Embryonic facial prominence (tissue), 1 donor: ENCODE data around the gene ERLIN1.

Experiments used
- DNase-seq: peaks from one replicate; pipeline ENCODE4 v3.0.0-alpha.2; 2016; ENCODE audit errors: extremely low spot score

ERLIN1 gene

DNA sequence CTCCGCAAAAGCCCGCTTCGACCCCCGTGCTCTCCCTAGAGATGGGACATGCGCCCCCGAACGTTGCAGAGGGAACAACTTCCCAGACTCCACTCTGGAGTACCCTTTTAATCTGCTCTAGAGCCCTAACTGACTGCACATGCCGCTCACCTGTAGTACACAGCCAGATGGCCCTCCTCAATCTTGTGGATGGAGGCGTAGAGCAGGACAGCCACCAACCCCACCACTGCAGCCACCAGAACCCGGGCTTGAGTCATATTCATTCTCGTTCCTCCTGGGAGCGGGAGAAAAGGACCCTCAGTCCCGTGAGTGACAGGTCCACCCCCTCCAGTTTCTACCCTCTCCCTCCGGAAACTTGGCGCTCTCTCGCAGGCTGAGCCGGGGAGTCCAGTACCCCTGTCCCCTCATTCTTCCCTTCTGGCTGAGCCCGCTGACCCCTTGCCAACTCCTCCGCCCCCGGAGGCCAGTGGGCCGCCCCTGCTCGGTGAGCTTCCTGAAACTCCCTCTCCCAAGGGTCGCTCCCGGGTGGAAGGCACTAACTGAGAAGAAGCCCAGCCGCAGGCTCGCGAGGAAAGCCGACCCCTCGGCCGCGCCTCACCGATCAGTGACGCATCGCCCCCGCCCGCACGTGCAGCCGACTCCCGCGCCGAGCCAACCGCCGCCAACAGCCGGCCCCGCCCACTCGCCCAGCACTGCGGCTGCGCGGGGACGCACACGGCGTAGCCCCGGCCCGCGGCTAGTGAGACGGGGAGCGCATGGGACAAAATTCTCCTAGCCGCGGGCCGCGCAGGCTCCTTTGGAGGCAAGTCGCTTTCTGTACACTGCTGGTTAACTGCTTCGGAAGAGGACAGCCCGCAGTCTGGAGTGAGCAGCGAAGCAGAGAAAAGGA, at the start of gene ERLIN1:
Gene ERLIN1 (minus strand): TSS at position 666 of the 889 bp plus-strand sequence. CDS start 403 bp downstream, at position 263.
- DNase-seq, result peak; percentile 84

DNA sequence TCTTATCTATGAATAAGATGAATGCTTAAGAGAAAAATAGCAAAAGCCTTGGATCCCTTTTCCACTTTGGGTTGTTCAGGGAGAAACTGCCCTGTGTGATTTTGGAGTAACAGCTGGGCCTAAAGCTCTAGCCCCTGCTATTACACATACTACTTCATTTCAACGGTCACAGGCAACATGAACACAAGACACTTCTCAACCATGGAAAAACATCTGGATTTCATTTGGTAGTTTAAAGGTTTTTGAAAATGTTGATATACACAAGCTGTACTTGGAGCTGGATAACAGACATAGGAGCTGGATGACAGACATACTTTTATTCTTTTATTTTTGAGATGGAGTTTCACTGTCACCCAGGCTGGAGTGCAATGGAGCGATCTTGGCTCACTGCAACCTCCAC, 46.3 kb upstream of the ERLIN1 start:
- no peak for DNase-seq

DNA sequence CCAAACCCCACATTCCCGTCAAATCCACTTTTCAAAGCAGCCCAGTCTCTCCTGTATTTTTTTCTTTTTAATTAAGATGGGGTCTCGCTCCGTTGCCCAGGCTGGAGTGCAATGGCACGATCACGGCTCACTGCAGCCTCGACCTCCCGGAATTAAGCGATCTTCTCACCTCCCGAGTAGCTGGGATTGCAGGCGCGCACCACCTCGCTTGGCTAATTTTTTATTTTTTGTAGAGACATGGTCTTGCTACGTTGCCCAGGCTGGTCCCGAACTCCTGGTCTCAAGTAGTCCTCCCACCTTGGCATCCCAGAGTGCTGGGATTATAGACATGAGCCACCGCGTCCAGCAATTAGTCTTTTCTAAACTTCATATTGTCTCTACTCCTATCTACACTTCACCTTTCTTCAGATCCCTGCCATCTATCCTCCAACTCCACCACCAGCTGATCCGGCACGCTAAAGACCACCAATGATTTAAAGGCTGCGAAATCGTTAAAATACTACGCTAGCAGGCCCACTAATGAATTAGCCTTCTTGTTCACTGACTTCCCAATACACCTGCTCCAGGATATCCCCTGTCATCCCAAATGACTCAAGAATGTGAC, 44.1 kb upstream of the ERLIN1 start:
- DNase-seq, result no peak

DNA sequence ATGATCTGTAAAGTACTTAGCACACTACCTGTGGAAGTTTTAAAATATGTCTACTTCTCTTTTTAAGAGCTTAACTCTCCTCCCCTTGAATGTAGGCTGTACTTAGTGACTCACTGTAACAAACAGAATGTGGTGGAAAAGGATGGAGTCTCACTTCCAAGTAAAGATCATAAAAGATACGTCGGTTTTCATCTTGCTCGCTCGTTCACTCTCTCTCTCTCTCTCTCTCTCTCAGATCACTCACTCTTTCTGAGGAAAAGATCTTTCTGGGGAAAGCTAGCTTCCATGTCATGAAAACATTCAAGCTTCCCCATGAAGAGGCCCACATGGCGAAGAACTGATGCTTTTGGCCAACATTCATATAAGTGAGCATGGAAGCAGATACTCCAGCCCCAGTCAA, 38.0 kb upstream of the ERLIN1 start:
- no peak for DNase-seq

DNA sequence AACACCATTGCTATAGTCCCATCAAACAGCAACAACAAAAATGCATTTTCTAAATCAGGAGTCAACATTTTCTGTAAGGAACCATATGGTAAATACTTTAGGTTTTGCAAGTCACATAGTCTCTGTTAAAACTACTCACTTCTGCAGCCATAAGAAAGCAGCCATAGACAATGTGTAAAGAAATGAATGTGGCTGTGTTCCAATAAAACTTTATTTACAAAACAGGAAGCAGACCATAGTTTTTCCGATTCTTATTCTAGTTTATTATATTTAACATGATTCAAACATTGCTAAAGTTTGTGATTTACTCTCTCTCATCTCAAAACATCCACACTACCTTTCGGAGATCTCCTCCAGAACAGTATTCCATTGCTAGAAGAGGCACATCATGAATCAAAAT, 36.7 kb upstream of the ERLIN1 start:
- no peak for DNase-seq

DNA sequence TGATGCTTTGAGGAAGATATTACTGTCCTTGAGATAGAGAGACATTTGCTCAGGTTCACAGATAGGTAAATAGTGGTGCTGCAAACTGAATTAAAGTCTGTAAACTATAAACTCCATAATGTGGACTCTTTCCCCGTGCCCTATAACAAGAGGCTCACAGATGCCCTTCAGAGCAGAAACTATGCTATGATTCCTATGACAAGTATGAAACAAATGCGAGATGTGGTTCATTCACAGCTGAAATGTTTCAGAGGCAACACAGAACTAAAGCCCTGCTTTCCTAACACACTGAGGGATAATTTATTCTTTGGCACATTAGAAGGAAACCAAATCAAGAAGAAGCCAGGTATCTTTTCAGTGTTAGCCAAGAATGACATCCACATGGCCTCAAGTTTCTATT, 30.2 kb upstream of the ERLIN1 start:
- DNase-seq, result no peak

DNA sequence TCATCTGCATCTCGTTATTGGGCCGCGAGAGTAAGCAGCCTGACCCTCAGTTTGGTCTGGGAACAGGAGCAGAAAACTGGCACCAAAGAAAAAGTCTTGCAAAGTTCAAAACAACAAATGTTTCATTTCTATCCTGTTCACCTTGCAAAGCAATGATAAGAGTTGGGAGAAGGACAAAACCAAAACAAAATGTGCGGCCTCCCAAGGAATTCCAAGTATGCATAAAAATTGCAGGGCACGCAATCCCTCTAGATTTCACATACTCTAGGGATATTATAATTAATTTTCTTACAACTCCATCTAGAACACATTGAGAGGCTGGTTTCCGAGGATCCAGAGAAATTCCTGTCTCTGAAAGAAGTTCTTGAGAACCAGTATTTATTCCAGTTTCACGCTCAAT, 23.5 kb upstream of the ERLIN1 start:
- DNase-seq, result no peak

DNA sequence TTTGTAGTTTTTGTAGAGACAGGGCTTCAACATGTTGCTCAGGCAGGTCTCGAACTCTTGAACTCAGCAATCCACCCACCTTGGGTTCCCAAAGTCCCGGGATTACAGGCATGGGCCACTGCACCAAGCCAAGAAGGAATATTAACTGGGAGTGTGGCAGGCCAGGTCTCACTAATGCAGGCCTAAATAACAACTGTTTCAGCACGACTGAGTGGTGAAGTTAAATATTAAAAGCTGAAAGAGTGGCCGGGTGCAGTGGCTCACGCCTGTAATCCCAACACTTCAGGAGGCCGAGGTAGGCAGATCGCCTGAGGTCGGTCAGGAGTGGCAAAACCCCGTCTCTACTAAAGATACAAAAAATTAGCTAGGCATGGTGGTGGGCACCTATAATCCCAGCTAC, 22.4 kb upstream of the ERLIN1 start:
- no peak for DNase-seq

DNA sequence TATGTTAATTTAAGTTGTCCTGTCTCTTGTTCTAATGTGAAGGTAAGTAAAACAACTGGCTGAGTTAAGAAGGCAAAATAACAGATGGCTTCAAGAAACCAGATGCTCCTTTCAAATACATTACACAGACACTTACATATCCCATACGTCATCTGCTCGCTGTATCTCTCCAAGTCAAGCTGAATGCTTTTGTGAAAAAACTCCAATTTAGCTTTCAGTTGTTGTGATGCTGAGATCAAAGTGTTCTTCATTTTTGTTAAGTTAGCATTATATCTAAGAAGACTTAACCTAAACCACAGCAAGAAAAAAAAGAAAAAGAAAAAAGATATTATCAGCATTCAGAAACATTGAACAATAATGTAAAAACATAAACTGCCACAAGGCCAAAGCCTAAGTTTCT, 18.5 kb upstream of the ERLIN1 start:
- DNase-seq, result no peak

DNA sequence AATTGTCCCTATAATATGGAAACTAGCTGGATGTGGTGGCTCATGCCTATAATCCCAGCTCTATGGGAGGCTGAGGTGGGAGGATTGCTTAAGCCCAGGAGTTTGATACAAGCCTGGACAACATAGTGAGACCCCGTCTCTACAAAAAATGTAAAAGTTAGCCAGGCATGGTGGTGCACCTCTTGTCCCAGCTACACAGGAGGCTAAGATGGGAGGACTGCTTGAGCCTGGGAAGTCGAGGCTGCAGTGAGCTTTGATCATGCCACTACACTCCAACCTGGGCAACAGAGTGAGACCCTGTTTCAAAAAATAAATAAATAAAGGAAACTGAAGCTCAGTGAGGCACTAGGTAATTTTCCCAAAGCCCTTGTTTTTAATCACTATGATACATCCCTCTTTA, 15.7 kb upstream of the ERLIN1 start:
- no peak for DNase-seq

DNA sequence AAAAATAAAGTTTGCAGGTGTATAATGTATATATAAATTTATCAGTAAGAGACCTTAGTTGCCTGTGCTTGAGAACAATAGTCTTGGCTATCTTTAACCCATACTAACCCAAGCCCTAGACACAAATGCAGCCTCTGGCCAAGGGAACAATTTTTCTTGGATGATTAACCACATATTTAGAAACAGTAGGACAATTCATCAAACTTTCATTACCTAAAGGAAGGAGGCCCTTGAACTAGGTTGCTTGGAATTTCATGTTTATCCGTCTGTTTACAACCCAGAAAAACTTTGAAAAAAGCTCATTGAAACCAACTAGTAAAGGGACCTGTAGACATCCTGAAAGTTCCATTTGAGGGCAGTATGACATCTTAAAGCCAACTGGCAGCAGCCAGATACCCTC, 8.9 kb upstream of the ERLIN1 start:
- no peak for DNase-seq

DNA sequence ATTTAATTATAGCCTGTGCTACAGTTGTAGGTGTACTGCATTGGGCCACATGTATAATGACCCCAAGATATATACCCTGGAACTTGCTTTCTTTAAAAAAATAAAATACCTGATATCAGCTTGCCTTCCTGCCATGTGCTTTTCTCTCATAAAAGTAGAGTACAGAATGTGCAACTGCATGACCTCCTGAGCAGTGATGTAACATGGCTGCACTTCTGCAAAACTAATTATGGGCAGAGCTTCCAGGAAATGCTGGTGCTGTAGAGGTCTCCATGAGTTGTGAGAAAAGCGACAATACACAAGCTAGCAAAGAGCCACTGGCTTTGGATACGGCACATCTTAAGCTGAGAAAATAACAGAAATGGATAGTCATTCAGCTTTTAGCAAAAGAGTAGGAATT, 6.5 kb upstream of the ERLIN1 start:
- DNase-seq, result no peak

DNA sequence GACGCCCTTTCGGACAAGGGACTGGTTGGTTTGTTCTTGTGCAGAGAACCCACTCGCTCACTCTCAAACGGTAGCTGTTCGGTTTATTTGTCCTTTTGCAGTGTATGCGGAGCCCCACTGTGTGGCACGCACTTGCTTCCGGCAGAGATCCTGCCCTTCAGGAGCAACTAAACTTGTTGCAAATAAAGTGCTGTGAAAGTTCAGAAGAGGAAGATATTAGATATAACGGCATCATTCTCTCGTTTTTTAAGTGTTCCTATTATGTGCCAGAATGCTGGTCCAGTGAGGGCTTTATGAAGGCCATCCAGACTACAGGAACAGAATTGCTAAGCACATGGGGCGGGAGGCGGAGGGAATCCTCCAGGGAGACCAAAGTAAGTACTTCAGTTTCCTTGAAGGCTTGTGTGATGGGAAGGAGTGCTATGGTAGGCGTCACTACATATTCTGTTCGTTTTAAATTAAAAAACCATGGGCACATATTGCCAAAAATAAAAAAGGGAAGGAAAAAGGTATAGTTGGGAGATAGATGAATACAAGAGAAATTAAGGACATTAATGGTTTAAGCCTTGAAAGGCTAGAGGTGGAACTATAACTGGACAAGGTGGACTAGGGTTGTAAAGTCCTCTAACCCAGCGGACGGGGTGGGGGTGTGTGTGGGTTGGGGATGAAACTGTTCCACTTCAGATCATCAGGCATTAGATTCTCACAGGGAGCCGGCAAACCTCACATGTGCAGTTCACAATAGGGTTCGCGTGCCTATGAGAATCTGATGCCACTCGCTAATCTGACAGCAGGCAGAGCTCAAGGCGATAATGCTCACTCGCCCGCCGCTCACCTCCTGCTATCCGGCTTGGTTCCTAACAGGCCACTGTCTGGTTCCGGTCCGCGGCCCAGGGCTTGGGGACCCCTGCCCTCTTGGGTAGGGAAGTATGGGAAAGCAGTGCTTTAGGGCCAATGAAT, 704 bp upstream of the ERLIN1 start:
- DNase-seq, result no peak

DNA sequence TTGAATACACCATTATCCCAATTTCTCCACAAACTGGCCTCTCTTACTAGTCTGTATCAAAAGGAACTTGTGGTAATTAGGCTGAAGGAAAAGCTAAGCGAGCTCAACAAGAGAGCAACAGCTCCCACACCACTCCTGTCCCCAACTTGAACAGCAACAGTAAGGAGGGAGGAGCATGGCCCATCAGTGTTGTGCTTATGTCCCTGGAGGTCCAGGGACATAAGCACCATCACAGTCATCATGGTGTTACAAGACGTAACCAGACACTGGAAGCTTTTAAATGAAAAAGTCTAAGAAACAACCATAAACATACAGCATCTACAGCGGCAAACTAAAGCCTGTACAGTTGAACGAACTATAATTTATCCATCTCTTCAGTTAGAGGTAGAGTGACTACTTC, 989 bp downstream of the ERLIN1 start:
- no peak for DNase-seq

DNA sequence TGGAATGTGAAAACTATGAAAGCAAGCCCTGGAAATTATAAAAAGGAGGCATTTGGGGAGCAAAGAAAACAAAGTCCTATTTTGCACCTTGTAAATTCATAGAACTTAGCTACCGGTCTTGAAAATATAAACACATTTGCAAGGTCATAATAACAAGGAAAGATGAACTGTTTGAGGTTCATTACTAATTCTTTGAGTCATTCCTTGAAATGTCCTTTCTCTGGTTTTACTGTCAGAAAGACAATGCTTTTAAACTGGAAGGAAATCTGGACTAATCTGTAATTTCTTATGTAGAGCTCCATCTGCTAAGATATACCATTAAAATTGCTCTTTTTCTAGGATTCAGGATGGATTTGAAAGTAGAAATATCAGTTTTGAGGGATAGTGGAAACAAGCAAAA, 1.4 kb downstream of the ERLIN1 start:
- DNase-seq, result no peak

DNA sequence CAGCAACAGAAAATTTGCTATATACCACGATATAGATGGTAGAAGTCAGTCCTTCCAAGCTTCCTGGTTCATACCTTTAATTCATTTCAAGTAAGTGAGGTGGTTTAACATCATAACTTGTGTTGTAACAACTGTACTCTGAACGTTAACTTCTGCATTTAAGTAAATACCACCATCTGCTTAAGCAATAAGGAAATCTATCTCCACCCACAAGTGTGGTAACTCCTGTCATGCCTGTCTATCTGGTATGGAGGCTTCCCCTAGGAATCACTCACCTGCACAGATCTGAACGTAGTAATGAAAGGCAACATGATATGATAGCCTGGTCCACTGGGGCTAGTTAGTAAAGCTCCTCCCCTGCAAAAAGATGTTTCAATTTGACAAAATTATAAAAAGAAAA, 2.3 kb downstream of the ERLIN1 start:
- DNase-seq, result no peak

DNA sequence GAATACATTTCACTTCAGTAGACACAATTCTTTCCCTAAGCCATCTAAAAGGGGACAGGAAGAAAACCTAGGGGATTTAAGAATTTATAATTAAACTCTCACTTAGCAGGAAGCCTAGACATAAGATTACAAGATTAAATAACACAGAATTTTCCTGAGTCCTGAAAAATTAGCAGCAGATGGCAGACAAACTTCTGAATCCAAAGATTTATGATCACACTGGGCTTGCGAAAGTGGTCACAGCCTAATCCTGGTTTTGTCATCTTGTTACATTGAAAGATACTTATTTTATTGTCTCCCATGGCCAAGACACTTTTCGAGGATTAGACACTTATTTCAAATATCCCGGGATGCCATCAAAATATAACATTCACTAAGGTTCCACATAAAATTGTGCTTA, 2.9 kb downstream of the ERLIN1 start:
- DNase-seq, result no peak

DNA sequence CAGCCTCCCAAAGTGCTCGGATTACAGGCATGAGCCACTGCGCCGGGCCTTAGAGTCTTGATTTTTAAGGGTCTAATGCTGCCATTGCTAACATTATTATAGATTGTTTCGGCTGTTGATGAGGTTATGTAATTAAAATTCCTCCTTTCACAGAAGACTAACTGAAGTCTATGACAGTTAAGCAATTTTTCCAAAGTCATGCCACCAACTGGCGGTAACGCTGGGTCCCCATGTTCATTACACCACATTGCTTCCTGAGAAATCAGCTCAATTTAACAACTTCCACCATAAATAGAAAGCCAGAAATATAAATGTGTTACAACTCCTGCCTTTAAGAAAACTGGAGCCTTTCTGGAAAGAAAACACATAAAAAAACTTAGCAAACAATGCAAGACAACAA, 3.5 kb downstream of the ERLIN1 start:
- DNase-seq, result no peak

DNA sequence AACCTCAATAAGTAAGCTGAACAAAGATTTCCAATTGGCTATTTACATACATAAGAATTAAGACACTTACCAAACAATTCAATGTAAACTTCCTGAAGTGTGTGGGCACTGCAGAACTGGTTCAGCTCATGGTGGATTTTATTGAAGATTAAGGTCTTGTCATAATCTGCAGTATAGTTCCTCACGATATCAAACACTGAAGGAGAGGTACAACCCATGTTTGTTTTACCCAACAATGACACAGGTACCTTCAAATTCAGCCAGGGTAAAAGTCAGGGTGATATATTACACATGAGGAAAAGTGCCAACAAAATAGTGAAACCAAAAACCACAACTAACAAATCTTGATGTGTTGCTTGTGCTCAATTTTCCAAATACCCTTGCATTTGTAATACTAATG, 10.0 kb downstream of the ERLIN1 start:
- DNase-seq, result no peak

DNA sequence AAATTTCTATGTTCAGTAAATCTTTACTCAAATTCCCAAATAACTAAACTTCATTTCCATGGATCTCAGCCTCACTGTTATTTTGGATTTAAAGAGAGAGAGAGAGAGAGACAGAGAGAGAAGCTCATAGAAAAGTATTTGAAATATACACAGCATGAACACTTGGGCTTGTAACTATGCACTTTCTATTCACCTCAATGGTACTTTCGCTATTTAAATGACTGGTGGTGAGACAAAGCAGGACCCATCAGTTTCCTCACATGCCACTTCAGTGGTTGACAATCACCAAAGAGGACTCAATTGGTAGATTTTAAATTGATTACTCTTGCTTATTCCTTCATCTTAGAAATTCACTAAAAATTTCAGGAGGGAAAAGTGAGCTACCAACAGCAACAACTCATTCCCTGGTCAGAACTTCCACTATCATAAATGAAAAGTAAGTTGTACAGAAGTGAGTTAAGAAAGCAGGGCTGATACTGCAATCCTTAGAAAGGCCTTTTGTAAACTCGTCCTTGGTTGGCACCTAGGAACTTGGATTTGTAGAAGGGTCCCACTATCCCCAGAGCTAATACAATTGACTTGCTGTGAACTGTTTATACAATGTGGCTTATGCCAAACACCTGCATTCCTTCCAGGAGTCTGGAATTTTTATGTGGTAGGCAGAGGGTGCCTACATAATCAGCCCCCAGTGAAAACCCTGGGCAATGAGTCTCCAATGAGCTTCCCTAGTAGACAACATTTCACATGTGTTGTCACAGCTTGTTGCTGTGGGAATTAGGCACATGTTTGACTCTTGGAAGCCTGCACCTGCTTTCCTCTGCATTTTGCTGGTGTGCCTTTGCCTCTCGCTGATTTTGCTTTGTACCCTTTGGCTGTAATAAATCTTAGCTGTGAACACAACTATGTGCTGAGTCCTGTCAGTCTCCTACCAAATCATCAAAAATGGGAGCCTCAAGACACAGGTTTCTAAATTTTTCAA, 10.8 kb downstream of the ERLIN1 start:
- no peak for DNase-seq

DNA sequence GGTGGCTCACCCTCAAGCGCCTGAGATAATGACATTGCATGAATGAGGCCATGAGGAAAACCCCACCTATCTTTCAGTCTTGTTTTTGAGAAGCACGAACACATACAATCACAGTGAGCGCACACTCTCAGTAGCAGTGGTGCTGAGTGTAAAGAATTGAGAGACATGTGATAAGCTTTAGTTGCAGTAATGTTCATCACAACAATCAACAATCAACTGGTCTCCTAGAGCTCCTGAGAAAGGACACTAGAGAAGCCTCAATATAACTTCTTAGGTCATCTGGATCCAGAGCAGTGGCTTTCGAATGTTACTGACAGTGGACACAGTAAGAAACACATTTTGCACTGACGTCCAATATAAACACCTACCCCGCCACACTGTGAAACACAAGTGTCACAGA, 12.8 kb downstream of the ERLIN1 start:
- no peak for DNase-seq
